ENCODE results near the gene ACP1.

ACP1 gene

DNA sequence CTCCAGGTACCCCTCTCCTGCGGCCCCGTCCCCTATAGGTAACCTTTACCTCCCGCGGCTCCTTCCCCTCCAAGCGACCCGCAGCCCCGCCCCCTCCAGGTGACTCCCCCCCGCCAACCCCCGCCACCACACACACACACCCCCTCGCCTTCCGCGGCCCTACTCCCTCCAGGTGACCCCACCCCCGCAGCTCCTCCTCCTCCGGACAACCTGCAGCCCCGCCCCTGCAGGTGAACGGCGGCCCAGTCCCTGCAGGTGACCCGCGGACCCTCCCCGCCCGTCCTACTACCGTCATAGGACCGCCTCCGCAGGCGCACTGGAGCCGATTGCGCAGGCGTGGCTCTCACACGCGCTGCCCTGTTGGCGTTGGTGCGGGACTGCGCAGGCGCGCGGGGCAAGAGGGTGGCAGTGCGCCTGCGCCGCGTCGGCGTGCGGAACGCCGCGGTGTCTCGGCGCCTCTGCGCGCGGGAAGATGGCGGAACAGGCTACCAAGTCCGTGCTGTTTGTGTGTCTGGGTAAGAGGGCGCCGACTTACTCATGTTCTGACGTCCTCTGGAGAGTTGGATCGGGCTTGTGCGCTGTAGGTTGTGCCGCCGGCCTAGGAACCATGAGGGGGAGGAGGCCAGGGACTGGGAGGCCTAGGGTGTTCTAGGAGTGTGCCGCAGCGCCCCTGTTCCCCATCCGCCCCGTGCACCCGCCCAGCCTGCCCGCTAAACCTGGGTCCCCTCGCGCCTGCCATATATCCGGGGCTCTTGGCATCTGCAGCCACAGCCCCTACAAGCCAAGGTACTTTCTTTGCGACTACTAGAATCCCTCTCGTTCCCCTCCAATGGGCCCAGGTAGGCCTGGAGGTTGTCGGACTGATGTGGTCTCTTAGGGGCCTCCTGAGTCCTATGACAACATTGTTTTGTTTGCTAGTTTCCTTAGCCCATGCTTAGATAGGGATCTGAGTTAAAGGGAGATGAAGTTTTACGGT lies at the start of gene ACP1:
ACP1 (plus strand) TSS at position 455 of the 976 bp plus-strand sequence; CDS start at position 473, 18 bp downstream.
- DNase-seq: peak; percentile 93

DNA sequence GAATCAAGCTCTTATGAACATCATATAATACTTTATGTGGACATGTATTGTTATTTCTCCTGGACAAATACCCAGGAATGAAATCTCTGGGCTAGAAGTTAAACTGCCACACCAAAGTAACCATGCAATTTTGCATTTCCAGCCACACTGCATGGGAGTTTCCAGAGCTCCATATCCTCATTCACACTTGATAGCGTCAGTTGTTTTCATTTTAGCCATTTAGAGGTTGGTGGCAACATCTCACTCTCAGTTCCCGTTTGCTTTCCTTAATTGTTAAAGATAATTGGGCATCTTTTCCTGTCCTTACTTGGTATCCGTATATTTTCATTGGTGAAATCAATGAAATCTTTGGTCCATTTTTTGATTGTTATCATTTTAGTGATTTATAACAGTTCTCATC lies 48.7 kb upstream of the ACP1 start:
- no peak for DNase-seq

DNA sequence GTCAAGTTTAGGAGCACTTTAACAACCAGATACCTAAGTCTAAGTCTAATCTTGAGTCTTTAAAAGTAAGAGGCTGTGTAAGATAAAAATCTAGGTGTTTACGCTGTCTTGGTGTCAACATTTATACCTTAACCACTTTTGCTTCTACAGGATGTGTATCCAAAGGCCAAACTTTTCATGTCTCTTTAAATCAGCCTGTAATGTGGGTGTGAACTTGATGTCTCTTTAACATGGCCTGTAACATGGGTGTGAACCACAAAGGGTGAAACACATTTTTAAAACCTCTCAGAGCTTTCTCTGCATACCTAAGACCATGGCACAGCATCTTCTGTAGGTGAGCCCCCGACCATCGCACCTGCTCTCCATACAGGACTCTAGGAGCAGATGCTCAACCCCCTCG lies 41.3 kb upstream of the ACP1 start:
- DNase-seq: peak; percentile 0

DNA sequence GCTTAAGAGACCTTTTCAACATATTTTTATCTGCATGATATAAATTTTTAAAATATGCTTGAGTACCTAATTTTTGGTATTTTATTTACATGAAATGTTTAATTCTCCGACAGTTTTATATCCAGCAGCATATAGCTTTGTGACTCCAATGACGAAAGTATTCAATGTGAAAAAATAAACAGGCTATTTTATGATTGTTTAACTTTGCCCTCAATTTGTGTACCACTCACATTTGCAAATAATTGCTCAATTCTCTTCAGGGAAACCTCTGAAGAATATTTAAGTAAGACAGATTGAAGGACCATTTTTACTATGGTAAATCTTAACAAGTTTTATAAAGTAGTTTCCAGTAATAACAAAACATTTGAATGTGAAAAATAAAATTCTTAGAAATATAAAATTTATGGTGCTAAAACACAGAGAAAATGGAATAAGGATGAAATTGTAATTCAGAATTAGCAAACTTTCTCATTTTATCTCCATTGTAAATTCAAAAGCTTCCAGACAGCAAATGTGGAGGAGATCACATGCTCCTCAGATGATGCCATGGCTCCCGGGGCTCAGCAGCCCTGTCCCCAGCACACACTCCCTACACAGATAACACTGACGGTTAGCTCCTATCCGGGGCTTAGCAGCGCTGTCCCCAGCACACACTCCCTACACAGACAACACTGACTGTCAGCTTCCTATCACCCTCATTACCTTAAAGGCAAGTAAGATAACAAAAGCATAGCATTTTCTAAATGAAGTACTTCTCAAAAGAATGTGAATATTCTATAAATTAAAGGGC lies 40.6 kb upstream of the ACP1 start:
- DNase-seq: no peak

DNA sequence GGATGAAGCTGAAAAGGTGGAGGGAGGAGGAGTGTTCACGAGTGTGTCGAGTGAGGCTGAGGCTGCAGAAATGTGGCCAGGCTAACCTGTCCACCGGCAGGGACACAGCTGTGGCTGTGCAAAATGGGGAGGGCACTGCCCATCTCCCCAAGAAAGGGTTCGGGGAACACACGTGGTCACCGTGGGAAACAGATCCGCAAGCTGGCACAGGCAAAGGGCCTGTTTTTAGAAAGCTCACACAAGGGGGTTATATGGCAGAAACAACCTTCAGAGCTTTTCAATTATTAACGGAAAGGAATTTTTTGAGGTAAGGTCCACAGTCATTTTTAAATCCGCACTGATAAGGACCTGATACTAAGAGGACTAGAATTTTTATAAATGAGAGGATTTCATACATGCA lies 36.6 kb upstream of the ACP1 start:
- no peak for DNase-seq

DNA sequence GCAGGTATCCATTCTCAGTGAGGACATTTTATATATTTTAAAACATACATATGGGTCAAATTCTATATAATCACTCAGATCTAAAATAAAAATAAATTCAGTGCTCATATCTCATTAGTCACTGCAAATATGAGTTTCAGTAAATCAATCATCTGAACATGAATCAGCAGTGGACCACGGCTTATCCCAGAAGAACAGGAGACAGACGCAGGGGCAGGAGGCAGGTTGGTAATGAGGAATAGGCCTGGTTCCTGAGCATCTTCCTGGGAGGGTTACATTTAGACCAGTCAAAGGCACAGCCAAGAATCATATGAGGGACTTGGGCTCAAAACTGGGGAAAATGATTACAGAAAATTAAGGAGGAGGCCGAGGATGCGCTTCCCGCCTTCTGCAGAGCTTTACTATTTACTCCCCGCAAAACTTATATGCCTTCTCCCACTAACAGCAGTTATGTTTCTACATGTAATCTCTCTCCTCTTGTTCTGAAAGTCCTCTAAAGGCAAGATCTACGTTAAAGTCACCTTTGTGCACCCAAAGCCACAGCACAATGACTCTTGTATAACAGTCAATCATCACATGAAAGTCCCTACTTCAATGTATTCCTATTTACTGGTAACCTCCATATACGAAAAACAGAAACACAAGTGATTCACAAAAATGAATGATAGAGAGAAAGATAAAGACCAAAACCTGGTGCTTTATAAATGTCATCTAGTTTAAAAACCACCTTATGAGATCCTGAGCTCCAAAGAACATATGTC lies 36.0 kb upstream of the ACP1 start:
- DNase-seq: no peak

DNA sequence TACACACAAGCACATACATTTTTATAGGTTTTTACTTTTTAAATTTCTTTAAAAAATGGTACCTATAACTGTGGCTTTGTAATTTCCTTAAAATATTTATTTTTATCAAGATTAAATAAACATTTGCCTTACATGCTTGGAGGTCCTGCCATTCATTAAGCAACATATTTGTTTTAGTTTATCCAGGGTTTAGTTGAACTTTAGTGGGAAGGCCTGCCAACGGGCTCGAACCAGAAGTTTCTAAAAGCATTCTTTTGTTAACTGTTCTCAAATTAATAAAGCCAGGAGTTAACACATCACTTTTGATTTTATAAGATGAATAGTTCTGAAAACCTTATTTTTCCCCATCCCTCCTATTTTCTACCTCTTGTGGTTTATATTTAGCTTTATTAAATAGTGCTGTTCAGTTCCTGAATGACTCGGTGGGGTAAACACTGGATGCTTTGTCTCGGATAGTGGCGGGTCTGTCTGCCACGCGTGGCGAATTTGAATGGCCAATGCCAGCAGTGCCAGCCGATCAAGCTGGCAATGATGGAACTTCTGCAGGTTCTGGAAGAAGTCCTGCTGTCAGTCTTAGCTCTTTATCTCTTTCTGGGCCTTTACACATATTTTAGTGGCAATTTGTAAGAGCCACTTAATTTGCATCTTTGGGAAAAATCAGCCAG lies 33.1 kb upstream of the ACP1 start:
- no peak for DNase-seq

DNA sequence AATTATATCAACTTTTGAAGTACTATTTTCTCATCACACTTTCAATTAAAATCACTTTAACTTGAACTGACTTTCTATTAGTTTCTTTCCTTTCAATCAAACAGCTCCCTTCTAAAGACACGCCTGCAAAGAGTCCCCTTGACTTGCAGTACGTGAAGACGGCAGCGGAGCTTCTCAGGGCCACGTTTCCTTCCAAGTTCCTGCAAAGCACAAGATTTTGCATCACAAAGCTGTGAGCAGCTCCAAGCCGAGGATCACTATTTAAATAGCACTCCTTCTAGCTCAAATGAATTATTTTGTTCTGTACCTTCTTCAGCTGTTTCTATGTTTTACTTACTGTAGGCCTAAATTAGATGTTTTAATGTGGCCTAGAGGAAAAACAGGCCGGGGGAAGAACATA lies 31.7 kb upstream of the ACP1 start:
- DNase-seq: no peak

DNA sequence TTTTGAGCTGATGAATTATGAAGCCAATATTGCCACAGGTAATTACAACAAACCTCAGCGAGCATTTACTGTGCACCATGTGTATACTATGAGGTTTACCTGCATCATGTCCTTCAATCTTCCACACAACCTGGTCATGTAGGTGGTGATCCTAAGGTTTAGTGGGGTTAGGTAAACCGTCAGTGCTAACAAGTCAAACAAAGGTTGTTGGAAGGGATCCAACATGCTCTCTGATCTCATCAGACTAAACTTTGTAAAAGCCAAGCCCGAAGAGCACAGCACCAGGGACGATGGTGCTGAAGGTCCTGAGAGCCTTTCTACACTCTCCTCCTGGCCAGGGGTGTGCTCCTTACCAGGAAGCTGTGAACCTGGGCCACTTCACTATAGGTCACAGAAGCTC lies 30.3 kb upstream of the ACP1 start:
- DNase-seq: no peak

DNA sequence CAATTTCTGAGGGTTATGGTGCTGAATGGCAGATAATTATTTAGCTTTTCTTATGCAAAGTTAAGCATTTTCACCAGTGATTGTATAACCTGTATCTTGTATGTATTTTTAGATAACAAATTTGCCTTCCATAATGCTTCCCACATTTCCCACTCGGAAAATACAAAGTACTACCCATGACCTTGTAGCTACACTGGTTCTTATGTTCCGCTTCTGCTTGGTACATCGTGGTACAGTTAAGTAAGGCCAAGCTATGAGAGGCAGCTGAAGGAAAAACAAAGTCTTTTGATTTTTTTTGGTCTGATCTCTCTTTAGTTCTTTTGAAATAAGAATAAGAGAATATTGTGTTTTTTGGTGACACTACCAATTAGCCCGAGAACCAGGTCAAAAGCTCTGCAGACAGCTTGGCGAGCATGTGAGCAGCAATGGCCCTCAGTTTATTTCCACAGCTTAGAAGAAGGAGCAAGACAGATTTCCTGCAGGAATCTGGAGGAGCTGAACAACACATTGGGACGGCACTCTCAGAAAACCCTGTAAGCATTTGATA lies 27.7 kb upstream of the ACP1 start:
- DNase-seq: no peak

DNA sequence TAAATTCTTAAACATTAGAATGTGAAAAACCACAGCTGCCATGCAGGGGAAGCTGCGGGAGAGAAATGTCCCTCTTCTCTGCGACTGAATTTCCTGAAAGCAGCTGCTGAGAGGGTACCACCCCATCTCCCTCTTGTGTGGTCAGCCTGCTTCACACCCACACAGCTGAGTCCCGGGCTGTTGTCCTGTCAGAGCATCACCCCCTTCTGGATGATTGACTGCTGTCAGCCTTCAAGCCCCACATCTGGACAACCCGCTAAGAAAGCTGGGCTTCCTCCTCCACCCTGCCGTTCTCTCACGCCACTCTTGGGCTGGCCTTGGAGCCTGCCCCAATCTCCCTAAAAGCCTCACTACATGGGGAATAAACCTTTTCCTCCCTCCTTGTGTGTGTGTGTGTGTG lies 26.9 kb upstream of the ACP1 start:
- DNase-seq: peak; percentile 1

DNA sequence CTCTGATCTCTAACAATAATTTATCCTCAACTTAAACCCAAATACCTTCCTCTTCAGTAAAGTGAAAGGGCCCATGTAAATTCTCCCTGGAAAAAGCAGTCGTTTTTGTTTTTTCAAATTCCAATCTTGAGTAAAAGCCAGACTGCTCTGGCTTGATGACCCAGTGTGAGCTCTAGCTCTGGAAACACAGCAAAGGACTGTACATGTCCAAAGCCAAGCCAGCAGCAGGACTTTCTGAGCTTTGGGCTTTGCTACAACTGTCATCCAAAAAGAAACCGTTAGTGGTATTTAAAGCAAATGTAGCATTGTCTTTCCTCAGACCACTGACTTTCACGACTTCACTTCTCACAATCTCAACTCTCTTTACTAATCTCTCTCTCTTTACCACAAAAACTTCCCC lies 26.3 kb upstream of the ACP1 start:
- no peak for DNase-seq

DNA sequence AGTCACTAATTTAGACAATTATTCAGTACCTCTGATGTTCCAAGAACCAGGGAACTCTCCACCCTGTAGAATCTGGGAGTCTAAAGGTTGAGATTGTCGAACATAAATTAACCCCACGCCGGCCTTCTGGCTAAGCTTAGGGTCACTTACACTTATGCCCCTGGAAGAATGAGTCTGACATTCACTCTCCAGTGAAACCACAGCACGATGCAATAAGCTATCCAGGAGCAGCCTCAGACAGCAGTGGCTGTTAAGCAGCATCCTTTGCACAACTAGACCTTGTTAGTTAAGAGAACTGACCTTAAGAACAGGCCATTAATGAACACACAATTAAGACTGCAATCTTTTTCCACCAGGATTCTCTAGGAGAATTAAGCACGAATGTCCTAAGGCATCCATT lies 25.9 kb upstream of the ACP1 start:
- DNase-seq: no peak

DNA sequence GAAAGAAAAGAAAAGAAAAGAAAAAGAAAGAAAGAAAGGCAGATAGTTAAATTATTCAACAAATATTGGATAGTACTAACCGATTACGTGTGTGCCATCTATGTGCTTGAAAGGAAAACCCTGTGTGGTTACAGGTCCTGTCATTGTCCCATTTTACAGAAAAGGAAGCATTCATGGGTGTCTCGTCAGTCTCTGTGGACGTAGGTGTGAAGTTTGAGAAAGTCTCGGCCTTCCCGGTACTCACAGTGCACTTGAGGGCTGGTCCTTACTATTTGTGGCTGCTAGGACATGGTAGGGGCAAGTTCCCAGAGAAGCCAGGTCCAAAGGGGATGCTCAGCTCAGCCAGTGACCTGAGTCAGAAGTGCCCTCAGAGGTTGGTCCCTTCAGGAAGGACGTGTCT lies 20.2 kb upstream of the ACP1 start:
- DNase-seq: no peak

DNA sequence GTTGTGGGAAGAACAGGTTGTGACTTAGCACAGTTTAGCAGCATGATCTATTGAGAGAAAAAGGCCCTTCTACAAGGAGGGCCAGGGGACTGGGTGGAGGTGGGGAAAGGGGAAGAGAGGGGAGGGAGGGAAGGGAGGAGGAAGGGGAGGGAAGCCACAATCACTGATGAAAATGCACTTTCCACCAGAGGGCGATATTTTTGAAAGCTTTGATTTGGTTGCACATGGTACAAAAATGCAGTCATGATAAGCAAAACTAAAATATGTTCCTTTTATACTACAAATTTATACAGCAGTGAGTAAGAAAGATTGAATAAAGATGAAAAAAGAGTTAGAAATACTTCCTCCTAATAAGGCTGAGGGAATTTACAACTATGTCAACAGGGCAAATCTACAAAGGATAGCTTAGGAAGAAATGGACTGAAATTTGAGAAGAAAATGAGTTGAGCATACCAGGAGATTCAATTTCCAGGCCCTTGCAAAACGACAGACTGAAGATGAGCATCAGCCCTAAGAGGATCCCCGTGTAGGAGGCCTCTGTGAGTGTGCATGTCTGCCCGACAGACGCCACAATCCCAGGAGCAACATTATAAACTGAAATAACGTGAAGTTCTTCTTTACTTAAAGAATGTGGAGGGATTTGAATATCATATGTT lies 18.1 kb upstream of the ACP1 start:
- peak; percentile 44 for DNase-seq

DNA sequence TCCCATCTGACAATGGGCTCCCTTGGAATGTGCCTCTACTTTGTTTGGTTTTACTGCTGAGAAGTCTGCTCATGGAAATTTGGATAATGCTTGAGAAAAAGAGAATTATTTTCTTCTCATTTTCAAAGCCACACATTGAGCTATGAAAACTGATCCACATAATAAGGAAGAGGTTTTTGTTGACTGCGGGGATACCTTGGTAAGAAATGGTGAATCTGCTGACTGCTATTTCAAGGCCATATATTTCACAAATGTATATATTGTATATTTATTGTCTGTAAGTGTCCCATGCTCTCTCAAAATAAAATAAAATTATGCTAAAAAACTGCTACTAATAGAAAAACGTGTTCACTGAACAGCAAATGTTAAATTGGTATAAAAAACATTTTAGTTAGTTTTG lies 16.0 kb upstream of the ACP1 start:
- no peak for DNase-seq

DNA sequence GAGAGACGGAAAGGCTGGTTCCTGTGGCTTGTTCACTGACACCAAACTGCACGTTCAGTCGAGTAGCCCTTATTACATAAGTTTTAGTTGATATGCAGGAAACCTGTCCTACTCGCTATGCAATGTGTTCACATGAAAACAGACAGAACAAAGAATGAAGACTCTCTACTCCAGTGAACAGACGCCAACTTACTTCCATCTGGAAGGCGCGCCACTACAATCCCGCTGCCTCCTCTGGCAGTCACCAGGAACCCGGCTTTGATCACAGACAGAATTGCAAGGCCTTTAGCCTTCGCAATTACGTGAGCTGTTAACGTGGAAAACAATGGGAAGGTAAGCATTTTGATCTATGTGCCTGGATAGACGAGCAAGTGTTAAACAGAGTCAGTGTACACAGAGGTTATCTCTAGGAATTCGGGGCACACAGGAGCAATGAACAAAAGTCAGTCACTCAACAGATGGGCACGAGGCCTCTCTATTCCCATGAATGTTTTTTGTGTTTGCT lies 15.2 kb upstream of the ACP1 start:
- no peak for DNase-seq

DNA sequence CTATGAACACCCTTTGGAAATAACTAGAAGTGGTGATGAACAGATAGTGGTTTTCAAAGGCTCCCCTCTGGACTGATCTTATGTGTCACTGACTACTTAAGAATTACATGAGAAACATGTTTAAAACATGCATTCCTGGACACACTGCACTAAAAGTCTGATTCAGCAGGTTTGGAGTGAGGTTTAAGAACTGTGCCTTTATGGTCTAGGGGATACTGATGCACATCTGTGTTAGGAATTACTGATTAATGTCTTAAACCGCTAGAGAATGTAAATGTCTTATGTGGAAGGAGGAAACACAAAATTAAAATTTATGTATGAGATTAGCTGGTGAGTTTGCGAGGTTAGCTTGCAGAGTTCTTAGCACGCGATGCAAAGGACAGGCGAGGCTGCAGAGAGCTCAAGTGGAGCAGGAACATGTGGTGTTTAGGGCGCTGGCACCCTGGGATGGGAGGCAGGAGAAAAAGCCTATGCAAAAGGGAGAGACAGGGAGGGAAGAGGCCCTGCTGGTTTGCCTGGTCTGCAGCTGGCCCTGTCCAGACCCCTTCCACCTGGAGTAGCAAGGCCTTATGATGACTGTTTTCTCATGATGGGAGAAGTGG lies 12.6 kb upstream of the ACP1 start:
- DNase-seq: no peak

DNA sequence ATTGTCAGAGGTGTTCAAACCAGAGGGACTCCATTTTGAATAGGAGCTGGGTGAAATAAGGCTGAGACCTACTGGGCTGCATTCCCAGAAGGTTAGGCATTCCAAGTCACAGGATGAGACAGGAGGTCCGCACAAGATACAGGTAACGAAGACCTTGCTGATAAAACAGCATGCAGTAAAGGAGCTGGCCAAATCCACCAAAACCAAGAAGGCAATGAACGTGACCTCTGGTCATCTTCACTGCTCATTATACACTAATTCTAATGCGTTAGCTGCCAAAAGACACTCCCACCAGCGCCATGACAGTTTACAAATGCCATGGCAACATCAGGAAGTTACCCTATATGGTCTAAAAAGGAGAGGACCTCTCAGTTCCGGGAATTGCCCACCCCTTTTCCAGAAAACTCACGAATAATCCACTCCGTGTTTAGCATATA lies 11.5 kb upstream of the ACP1 start:
- DNase-seq: no peak

DNA sequence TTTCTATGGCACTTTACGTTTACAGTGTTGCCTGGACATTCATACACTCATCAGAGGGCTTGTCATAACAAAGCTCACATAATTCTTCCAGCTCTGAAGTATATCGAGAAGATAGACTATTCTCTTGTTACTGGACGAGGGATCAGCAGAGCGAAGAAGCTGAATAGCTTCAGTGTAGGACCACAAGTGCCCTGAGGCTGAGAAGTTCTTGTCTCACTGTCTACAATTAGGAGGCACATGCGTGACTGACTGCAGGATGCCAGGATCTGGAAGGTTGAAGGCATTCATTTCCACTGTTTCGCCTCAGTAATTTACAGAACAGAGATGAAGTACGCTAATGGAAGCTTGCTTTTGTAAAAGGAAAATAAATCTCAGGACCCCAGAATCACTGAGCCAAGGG lies 10.5 kb upstream of the ACP1 start:
- no peak for DNase-seq

DNA sequence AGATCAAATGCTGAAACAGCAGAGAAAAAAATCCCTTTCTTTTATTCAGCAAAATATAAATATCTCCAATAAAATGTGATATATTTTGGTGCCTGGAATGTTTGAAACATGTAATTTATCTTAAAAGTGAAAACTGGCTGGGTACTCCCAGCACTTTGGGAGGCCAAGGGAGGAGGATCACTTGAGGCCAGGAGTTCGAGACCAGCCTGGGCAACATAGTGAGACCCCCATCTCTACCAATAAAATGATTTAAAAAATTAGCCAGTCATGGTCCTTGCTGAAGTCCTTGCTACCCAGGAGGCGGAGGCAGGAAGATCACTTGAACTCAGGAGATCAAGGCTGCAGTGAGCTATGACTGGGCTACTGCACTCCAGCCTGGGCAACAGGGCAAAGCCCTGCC lies 9.6 kb upstream of the ACP1 start:
- DNase-seq: no peak
